Mesothelial cell of epicardium (in vitro differentiated cells): Measurements from ENCODE around the gene CLIC1. TPM values are rescaled to one million over a fixed set of nuclear protein-coding genes. Genes with fewer than 3 reads are reported as not detected.

ENCODE experiments used
- DNase-seq, 2 experiments: peaks; one replicate each; pipeline ENCODE4 v3.0.0; 2021; ENCODE audit warnings: low spot score in 2 of 2; ENCODE audit not compliant: unreplicated experiment in 2 of 2
- H3K27ac Mint-ChIP-seq: 2 replicates; pipeline ENCODE4 v1.8.0; 2021; ENCODE audit warnings: mixed read lengths
- H3K27me3 Mint-ChIP-seq: 2 replicates; pipeline ENCODE4 v1.8.0; 2021; ENCODE audit warnings: low read depth, mixed read lengths
- H3K36me3 Mint-ChIP-seq: 2 replicates; pipeline ENCODE4 v1.8.0; 2021; ENCODE audit warnings: mixed read lengths
- H3K4me1 Mint-ChIP-seq: 2 replicates; pipeline ENCODE4 v1.8.0; 2021; ENCODE audit warnings: mixed read lengths
- H3K4me3 Mint-ChIP-seq: 2 replicates; pipeline ENCODE4 v1.8.0; 2021; ENCODE audit warnings: mild to moderate bottlenecking, moderate library complexity, mixed read lengths
- H3K9me3 Mint-ChIP-seq: 2 replicates; pipeline ENCODE4 v1.8.0; 2021; ENCODE audit warnings: mixed read lengths
- total RNA-seq: library from RNA; stranded (reverse); gene quantifications from 3 replicates; pipeline ENCODE4 v1.2.1, GENCODE V29; 2021
- TF ChIP-seq, protein P1 (sequence below): fragments of 200-600 bp; sonication (generic); IDR thresholded peaks from one replicate; pipeline ENCODE4 v1.5.0; 2021; ENCODE audit warnings: antibody characterized with exemption; ENCODE audit not compliant: unreplicated experiment

The CLIC1 gene
- total RNA-seq, 1 donor from 2014 or later, result 133 TPM

DNA sequence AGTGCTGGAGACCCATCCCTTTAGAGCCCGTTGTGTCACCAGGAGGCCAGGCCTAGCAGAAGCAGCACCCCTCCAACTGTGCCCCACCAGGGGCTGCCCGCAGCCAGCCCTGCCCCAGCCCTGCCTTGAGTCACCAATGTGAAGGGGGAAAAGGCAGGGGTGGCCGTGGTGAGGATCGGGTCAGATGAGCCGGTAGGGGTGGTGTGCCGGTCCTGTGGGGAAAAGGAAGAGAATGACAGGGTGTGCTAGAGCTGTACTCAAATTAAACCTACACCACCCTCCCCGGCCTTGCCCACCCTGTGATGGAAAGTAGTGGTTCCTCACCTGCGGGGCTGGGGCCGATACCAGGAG lies 29.2 kb upstream of the CLIC1 start:
- TF ChIP-seq, protein P1, sequence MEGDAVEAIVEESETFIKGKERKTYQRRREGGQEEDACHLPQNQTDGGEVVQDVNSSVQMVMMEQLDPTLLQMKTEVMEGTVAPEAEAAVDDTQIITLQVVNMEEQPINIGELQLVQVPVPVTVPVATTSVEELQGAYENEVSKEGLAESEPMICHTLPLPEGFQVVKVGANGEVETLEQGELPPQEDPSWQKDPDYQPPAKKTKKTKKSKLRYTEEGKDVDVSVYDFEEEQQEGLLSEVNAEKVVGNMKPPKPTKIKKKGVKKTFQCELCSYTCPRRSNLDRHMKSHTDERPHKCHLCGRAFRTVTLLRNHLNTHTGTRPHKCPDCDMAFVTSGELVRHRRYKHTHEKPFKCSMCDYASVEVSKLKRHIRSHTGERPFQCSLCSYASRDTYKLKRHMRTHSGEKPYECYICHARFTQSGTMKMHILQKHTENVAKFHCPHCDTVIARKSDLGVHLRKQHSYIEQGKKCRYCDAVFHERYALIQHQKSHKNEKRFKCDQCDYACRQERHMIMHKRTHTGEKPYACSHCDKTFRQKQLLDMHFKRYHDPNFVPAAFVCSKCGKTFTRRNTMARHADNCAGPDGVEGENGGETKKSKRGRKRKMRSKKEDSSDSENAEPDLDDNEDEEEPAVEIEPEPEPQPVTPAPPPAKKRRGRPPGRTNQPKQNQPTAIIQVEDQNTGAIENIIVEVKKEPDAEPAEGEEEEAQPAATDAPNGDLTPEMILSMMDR, result no peak
- no peaks in the 10 kb centered on the region for H3K27me3 Mint-ChIP-seq
- H3K36me3 Mint-ChIP-seq, result no peaks in the 10 kb centered on the region
- no peak overlapping the region for H3K27ac Mint-ChIP-seq
- DNase-seq, result no peak
- no peaks in the 10 kb centered on the region for H3K9me3 Mint-ChIP-seq
- H3K4me1 Mint-ChIP-seq, result peaks cover 12% of the 10 kb centered on the region
- H3K4me3 Mint-ChIP-seq, result no peak overlapping the region

DNA sequence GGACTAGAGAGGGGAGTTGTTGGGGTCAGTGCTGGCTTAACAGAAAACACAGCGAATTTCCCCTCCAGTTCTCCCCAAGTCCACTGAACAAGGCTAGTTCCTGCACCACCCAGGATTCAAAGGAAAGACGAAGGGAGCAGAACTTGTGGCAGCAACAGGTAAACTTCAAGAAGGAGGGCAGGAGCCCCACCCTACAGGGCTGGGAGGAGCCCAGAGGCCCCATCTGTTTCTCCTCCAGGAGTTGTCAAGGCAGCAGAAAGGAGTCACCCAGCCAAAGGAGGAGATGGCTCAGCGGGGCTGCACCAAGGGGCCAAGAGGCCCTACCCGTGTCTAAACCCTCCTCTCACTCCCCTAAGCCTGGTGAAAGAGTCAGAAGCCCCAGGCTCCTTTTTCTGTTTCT lies 27.9 kb upstream of the CLIC1 start:
- no peaks in the 10 kb centered on the region for H3K9me3 Mint-ChIP-seq
- peaks cover 12% of the 10 kb centered on the region for H3K4me1 Mint-ChIP-seq
- TF ChIP-seq, protein P1, result no peak
- H3K27ac Mint-ChIP-seq, result peak overlapping the region; percentile 57
- no peak for DNase-seq
- H3K36me3 Mint-ChIP-seq, result peaks cover 3% of the 10 kb centered on the region
- H3K27me3 Mint-ChIP-seq, result no peaks in the 10 kb centered on the region
- no peak overlapping the region for H3K4me3 Mint-ChIP-seq

DNA sequence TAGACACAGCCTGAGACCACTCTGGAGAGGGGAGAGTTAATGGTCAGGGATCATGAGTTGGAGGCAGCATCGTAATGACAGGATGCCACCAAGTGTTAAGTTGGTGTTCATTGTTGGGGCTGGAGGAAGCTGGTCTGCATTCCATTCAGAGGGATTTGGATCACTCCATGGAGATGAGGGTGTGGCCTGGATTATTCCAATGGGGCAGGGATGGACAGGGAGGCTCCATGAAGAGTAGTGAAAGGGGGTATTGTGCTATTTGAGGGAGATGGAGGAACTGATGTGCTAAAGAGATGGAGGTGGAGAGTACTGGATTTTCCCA lies 27.2 kb upstream of the CLIC1 start:
- TF ChIP-seq, protein P1, result no peak
- H3K4me1 Mint-ChIP-seq, result peaks cover 12% of the 10 kb centered on the region
- no peaks in the 10 kb centered on the region for H3K9me3 Mint-ChIP-seq
- H3K27ac Mint-ChIP-seq, result no peak overlapping the region
- no peak overlapping the region for H3K4me3 Mint-ChIP-seq
- peaks cover 7% of the 10 kb centered on the region for H3K36me3 Mint-ChIP-seq
- no peak for DNase-seq
- no peaks in the 10 kb centered on the region for H3K27me3 Mint-ChIP-seq

DNA sequence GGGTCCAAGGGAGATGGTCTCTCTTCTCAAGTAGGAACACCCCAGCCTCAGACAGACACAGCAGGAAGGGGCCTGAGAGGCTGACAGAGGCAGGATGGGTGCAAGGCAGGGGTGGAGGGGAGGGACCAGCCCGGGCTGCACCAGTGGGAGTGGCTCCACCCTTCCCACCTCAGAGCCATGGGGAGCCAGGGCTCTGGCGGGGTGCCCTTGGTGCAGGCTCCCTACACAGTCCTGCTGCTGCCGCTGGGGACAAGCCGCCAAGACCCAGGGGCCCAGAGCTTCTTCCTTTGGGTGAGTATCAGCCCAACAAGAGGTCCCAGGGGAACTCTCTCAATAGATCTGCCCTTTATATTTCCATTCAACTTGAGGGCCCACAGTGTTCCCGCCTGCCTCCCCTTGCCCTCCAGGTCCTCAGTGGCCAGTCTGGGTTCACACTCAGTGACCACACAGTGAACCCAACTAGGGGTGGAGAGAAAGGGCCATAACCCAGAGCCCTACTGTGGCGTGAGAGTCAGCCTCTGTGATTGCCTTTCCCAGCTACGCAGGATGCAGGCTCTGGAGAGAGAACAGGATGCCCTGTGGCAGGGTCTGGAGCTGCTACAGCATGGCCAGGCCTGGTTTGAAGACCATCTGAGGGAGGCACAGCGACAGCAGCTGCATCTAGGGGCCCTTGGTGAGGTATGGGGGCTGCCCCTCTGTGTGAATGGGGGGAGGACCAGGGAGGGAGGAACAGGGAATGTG lies 26.7 kb upstream of the CLIC1 start:
- no peaks in the 10 kb centered on the region for H3K9me3 Mint-ChIP-seq
- no peak for DNase-seq
- peaks cover 7% of the 10 kb centered on the region for H3K36me3 Mint-ChIP-seq
- H3K4me3 Mint-ChIP-seq, result no peak overlapping the region
- H3K27ac Mint-ChIP-seq, result no peak overlapping the region
- H3K4me1 Mint-ChIP-seq, result peaks cover 12% of the 10 kb centered on the region
- TF ChIP-seq, protein P1, result no peak
- H3K27me3 Mint-ChIP-seq, result no peaks in the 10 kb centered on the region

DNA sequence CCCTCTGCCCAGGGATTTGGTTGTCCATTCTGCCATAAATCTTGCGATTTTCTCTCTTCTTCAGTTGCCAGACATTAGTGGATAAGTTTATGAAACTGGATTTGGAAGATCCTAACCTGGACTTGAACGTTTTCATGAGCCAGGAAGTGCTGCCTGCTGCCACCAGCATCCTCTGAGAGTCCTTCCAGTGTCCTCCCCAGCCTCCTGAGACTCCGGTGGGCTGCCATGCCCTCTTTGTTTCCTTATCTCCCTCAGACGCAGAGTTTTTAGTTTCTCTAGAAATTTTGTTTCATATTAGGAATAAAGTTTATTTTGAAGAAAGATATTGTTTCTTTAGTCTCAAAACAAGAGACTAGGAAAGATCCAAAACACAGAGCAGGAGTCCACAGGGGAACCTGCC lies 26.0 kb upstream of the CLIC1 start, which contains the start of gene SAPCD1:
Gene SAPCD1, plus strand, starts transcription at position 301 of the 400 bp plus-strand sequence. CDS start 399 bp downstream, outside the sequence.
- Mint-ChIP-seq H3K27ac (no peak within 1 kb of the TSS), H3K36me3 (peaks cover 7% of the 10 kb centered on the region), H3K4me1 (peaks cover 12% of the 10 kb centered on the region), H3K9me3 (no peaks in the 10 kb centered on the region), H3K27me3 (no peaks in the 10 kb centered on the region), H3K4me3 (no peak within 1 kb of the TSS)
- DNase-seq, result no peak
- TF ChIP-seq, protein P1, result no peak
